ENCODE data around the gene PPP1R1B.

The PPP1R1B gene

GRCh38 chr17:39631403-39631802 is 4.7 kb downstream of the PPP1R1B start:
- no peak for DNase-seq (ENCODE audit: extremely low read depth in 1 of 2, low read depth in 1 of 2)

DNA sequence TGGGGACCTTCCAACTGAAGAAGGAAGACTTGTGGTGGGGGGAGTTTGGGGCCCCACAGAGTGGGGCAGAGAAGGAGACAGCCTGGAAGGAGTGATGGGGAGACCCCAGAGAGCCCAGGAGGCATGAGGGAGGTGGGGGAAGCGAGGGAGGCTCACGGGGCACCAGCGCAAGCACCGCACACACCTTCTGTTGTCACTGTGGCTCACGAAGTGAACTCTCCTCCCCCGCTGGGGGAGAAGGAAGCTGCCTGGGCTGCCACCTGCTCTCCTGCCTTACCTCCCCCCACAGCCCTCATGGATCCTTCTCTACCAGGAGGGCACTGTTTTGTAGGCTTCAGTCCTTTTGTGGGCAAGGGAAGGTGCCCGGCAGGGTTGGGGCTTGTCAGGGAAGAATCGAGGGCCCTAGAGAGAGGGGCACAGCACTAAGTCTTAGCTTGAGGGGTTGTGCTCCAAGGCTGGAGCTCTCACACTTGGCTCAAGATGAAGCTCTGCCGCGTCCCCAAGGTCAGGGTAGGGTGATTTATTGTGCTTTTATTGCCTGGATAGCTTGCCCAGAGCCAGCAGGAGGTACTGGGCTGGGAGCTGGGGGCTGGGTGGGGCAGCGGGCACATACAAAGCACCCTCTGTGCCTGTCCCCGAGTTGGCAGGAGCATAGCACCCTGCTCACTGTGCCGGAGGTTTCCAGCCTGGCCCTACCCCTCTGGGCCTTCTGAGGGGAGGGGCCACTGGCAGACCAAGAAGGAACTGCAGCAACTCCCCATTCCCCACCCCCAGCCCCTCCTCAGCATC is 5.6 kb downstream of the PPP1R1B start:
- no peak for DNase-seq (ENCODE audit: extremely low read depth in 1 of 2, low read depth in 1 of 2)

DNA sequence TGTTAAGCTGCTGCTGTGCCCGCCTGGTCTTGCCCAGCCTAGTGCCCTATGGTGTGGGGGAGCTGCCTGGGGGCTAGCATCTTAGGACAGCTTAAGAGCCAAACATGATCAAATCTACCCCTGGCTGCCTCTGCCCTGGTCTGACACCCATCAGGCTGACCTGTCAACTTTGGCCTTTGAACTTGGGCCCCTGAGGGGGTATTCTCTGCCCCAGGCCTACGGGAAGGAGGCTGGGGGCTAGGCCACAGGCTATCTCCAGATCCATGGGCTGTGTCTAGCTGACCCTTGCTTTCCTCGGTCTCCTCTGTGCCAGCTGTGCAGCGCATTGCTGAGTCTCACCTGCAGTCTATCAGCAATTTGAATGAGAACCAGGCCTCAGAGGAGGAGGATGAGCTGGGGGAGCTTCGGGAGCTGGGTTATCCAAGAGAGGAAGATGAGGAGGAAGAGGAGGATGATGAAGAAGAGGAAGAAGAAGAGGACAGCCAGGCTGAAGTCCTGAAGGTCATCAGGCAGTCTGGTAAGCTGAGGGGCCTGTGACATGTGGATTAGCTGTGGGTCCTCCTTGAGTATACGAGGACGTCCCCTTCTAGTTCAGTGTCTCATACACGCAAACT is 6.9 kb downstream of the PPP1R1B start:
- no peak for DNase-seq (ENCODE audit: extremely low read depth in 1 of 2, low read depth in 1 of 2)

DNA sequence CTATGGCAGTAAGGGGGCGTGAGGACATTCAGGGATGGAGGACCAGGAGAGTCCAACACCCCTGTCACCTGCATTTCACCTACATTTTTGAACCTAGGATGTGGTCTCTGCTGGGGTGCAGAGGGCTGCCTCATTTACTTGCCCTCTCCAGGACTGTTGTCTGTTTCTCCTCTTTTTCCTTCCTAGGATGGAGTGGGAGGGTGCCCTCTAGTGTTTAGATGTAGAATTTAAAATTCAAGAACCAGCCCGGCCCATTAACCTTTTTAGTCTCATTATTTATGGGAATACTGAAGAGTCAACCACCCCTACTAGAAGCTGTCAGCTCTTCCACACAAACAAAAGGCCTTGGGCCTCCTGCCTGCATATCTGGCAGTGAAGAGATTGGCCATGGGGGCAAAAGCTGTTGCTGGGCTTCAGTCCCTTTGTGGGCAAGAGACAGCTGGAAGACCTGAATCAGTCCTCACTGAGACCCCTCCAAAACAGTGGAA is 7.7 kb downstream of the PPP1R1B start:
- DNase-seq (ENCODE audit: extremely low read depth in 1 of 2, low read depth in 1 of 2), result no peak

DNA sequence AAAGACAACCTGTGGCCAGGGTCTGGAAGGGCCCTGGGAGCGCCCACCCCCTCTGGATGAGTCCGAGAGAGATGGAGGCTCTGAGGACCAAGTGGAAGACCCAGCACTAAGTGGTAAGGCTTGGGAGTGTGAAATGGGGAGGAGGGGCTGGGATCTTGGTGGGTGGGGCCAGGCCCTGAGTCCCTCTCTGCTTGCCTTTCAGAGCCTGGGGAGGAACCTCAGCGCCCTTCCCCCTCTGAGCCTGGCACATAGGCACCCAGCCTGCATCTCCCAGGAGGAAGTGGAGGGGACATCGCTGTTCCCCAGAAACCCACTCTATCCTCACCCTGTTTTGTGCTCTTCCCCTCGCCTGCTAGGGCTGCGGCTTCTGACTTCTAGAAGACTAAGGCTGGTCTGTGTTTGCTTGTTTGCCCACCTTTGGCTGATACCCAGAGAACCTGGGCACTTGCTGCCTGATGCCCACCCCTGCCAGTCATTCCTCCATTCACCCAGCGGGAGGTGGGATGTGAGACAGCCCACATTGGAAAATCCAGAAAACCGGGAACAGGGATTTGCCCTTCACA is 8.9 kb downstream of the PPP1R1B start:
- DNase-seq (ENCODE audit: extremely low read depth in 1 of 2, low read depth in 1 of 2), result no peak

DNA sequence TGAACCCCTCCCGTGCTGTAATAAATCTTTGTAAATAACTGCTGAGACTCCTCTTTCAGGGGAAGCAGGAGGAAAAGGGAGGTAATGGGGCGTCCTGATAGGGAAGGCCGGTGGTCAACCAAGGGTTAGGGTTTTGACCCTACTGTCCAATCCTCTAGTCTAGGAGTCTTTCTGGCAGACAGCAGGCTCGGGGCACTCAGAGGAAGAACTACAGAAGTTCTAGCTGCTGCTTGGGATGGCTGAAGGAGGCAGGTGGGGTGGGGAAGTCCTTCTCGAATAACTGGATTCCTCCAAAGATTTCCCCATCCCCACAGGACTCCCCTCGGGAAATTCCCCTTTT is 9.8 kb downstream of the PPP1R1B start:
- DNase-seq (ENCODE audit: extremely low read depth in 1 of 2, low read depth in 1 of 2), result no peak

DNA sequence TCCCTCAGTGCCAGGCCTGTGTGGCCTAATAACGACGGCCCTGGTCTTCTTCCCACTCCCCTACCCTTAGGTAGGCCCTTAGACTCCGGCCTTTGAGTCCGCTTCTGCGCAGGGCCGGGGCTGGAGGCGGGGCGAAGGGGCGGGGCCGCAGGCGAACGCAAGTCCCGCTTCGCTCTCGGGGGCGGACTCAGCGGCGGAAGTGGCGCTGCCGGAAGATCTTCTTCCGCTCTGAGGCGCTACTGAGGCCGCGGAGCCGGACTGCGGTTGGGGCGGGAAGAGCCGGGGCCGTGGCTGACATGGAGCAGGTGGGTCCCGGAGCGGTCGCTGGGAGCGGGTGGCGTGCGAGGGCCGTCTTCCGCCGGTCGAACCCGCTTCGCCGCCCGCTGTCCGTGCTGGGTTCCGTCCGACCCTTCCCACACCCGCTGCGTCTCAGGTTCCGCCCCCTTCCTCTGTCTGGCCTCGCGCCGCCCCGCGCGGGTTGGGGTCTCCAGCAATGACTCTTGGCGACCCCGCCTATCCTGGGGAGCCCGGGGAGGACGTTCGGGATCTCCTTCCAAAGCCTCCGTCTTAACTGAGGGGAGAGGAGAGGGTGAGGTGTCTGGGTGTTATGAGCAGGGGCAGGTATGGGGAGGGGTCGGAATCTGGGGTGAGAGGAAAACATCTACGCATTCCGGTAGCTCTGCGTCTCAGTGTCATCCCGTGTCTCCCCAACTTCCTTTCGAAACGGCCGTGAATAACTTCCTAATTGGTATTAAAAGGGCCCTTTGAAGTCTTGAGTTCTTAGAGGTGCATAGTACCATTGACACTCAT is 10.4 kb downstream of the PPP1R1B start, which contains the start of gene STARD3:
TSS of gene STARD3 (plus strand) at position 218 of the 810 bp plus-strand sequence. CDS start 16,388 bp downstream, outside the sequence.
- peak; percentile 81 to 89 for DNase-seq (ENCODE audit: extremely low read depth in 1 of 2, low read depth in 1 of 2)

DNA sequence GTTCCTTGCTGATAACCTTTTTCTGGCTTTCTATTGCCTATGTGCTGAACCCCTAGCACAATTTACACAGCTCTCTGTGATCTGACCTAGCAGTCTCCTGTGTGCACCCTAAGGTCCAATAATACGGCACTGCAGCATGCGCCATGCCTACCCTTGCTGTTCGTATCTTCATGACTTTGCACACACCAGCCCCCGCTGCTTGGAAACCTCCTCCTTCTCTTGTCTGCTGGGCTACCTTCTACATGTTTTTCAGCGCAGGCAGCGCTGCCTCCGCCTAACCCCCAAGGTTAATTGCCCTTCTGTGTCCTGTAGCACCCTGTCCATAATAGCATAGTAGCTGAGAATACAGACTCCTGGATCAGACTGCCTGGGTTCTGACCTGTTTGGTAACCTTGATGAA is 11.6 kb downstream of the PPP1R1B start:
- no peak for DNase-seq (ENCODE audit: extremely low read depth in 1 of 2, low read depth in 1 of 2)

DNA sequence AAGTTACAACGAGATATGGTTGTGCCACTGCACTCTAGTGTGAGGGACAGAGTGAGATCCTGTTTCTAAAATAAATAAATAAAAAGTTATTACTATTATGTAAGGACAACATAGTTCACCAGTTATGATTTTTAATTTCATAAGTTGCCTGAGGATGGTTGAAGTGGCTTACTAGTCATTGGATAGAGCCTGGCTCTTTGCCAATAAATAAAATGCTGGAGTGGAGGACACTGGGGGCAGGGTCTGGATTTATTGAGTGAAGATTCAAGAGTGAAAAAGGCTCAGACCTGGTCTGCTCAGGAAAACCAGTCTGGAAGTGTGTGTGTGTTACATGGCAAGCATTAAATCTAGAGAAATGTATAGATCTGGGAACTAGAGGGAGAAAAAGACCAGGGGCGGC is 12.3 kb downstream of the PPP1R1B start:
- DNase-seq (ENCODE audit: extremely low read depth in 1 of 2, low read depth in 1 of 2), result no peak

DNA sequence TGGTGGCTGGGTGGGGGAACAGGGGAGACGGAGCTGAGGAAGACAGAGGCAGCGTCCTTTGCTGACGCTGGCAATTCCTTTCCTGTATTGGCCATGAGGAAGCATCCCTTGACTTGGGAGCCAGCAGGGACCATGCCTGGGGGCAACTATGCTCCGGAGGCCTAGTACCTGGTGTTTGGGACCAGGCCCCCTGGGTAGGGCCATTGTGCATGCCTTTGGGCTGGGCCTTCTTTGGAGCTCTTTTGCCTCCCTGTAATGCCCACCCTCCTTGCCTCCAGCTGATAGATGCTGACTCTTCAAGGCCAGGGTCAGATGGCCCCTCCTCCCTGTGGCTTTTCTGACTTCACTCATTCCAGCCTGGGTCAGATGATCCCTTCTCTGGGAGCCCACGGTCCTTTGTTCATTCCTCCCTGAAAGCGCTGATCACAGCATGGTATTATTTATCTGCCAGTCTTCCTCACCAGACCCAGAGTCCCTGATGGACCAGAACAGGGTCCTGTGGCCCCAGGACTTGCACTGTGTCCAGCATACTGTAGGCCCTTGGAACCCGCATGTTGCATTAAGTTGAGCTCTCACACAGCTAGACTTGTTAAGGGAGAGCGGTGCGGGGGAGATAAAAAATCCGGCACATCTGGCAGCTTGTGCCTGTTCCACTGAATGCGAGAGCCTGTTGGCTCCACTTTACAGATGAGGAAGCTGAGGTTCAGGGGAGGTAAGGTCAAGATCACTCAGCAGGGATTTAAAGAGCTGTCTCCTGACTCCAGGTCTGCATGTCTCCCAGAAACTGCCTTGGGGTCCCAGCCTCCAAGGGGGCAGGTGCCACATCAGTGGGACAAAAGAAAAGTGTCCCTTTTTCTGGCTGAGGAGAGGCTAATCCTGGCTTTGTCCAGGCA is 13.1 kb downstream of the PPP1R1B start:
- no peak for DNase-seq (ENCODE audit: extremely low read depth in 1 of 2, low read depth in 1 of 2)

GRCh38 chr17:39640591-39641031 is 13.9 kb downstream of the PPP1R1B start:
- no peak for DNase-seq (ENCODE audit: extremely low read depth in 1 of 2, low read depth in 1 of 2)

- no peak for DNase-seq (ENCODE audit: extremely low read depth in 1 of 2, low read depth in 1 of 2)
Measured at GRCh38 chr17:39641097-39641496, 14.3 kb downstream of the PPP1R1B start.

DNA sequence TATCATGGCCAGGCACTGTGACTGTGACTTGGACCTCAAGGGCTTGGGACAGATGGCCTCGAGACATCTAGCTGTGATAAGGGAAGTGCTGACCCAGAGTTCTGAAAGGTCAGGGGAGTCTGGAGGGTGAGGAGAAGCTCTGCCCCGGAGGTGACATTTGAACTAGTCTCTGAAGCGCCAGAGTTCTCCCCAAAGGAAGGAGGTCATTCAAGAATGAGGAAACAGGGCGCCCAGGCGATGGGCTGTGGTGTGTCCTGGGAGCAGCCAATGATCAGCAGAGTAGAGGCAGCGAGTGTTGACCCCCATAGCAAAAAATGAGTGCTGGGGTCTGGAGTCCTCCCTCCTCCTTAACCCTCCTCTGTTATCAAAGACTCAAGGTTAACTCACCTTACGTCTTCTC is 15.1 kb downstream of the PPP1R1B start:
- DNase-seq (ENCODE audit: extremely low read depth in 1 of 2, low read depth in 1 of 2), result no peak

- DNase-seq (ENCODE audit: extremely low read depth in 1 of 2, low read depth in 1 of 2), result no peak
Measured at GRCh38 chr17:39642291-39643074, 15.7 kb downstream of the PPP1R1B start.

GRCh38 chr17:39643271-39643670 is 16.5 kb downstream of the PPP1R1B start:
- DNase-seq (ENCODE audit: extremely low read depth in 1 of 2, low read depth in 1 of 2), result no peak

- DNase-seq (ENCODE audit: extremely low read depth in 1 of 2, low read depth in 1 of 2), result no peak
Measured at GRCh38 chr17:39647256-39647655, 20.5 kb downstream of the PPP1R1B start.

GRCh38 chr17:39648616-39649366 is 22.0 kb downstream of the PPP1R1B start:
- DNase-seq (ENCODE audit: extremely low read depth in 1 of 2, low read depth in 1 of 2), result no peak

DNA sequence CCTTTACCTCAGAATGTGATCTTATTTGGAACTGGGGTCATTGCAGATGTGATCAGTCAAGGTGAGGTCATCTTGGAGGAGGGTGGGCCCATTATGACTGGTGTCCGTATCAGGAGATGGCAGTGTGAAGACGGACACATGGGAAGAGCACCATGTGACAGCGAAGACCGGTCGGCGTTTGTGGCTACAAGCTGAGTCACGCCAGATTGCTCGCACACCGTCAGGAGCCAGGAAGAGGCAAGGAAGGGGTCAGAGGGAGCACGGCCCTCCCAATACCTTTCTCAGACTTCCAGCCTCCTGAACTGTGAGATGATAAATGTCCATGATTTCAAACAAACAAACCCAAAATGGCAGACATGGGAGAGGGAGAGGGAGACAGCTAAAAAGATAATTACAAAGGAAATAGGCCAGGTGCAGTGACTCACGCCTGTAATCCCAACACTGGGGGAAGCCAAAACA is 23.4 kb downstream of the PPP1R1B start:
- no peak for DNase-seq (ENCODE audit: extremely low read depth in 1 of 2, low read depth in 1 of 2)

Data from stimulated activated CD8-positive, alpha-beta memory T cell treated with anti-CD3 and anti-CD28 coated beads, Interleukin-7, amount 100 ng/mL, for 48 hours (primary cell).